ENCODE data around the gene TNFRSF6B. TPM values are rescaled to one million over a fixed set of nuclear protein-coding genes. Genes with fewer than 3 reads are reported as not detected.

Gene TNFRSF6B
- total RNA-seq, 4 donors from 2014 or later = 6.7 to 15.5 (median 10.5) TPM

DNA sequence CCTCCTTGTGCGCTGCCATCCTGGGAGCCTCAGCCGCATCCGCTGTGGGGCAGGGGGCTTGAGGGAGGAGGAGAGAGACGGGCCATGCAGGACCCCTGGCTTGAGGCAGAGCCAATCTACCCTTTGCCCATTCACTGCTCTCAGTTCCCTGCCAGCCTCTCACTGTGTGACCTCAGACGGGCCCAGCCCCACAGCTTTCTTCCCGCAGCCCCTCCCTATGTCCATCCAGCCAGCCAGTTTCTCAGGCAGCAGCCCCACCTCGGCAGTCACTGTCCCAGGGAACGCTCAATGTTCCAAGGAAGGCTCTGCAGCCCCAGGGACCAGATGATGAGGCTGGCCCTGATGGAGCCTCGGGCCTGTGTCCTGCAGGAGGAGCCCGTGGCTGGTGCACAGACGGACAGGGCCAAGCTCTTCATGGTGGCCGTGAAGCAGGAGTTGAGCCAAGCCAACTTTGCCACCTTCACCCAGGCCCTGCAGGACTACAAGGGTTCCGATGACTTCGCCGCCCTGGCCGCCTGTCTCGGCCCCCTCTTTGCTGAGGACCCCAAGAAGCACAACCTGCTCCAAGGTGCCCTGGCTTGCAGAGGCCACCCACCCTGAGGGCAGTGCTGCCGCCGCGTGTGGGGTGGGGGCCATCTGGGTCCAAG is 3.9 kb upstream of the TNFRSF6B start:
- no peak overlapping the region for H3K4me3 ChIP-seq (replicated peaks in 1 of 3)
- H3K27ac ChIP-seq = peak overlapping the region in 1 of 3 donors; percentile 18
- H3K36me3 ChIP-seq = peaks cover 8 to 9% of the 10 kb centered on the region in 2 donors
- H3K4me1 ChIP-seq = peaks cover 11 to 17% of the 10 kb centered on the region in 2 donors
- DNase-seq = no peak
- intact Hi-C loops (cut with DNase I) = no loop called here
- H3K27me3 ChIP-seq = no peaks in the 10 kb centered on the region
- no peak for TF ChIP-seq POLR2A (IDR thresholded peaks at IDR 0.05)
- TF ChIP-seq, protein P1, sequence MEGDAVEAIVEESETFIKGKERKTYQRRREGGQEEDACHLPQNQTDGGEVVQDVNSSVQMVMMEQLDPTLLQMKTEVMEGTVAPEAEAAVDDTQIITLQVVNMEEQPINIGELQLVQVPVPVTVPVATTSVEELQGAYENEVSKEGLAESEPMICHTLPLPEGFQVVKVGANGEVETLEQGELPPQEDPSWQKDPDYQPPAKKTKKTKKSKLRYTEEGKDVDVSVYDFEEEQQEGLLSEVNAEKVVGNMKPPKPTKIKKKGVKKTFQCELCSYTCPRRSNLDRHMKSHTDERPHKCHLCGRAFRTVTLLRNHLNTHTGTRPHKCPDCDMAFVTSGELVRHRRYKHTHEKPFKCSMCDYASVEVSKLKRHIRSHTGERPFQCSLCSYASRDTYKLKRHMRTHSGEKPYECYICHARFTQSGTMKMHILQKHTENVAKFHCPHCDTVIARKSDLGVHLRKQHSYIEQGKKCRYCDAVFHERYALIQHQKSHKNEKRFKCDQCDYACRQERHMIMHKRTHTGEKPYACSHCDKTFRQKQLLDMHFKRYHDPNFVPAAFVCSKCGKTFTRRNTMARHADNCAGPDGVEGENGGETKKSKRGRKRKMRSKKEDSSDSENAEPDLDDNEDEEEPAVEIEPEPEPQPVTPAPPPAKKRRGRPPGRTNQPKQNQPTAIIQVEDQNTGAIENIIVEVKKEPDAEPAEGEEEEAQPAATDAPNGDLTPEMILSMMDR (IDR thresholded peaks at IDR 0.05) = no peak
- no peaks in the 10 kb centered on the region for H3K9me3 ChIP-seq
- 78 to 79% methylated on average over 14 to 19 of the region's 20 CpGs for WGBS, 2 donors

DNA sequence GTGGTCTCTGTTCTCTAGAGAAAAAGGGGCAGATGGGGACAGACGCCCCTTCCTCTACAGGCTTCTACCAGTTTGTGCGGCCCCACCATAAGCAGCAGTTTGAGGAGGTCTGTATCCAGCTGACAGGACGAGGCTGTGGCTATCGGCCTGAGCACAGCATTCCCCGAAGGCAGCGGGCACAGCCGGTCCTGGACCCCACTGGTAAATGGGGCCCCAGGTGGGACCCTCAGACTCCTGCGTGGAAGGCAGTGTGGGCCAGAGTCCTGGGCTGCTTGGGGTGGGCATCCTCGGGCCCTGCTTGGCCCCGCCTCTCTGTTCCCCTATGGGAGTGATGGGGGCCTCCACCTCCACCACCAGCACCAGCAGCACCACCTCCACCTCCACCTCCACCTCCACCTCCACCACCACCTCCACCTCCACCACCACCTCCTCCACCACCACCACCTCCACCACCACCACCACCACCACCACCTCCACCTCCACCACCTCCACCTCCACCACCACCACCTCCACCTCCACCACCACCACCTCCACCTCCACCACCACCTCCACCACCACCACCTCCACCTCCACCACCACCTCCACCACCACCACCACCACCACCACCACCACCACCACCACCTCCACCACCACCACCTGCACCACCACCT is 3.2 kb upstream of the TNFRSF6B start:
- TF ChIP-seq, protein P1 (IDR thresholded peaks at IDR 0.05) = no peak
- no peak for TF ChIP-seq POLR2A (IDR thresholded peaks at IDR 0.05)
- H3K27ac ChIP-seq = no peak overlapping the region

DNA sequence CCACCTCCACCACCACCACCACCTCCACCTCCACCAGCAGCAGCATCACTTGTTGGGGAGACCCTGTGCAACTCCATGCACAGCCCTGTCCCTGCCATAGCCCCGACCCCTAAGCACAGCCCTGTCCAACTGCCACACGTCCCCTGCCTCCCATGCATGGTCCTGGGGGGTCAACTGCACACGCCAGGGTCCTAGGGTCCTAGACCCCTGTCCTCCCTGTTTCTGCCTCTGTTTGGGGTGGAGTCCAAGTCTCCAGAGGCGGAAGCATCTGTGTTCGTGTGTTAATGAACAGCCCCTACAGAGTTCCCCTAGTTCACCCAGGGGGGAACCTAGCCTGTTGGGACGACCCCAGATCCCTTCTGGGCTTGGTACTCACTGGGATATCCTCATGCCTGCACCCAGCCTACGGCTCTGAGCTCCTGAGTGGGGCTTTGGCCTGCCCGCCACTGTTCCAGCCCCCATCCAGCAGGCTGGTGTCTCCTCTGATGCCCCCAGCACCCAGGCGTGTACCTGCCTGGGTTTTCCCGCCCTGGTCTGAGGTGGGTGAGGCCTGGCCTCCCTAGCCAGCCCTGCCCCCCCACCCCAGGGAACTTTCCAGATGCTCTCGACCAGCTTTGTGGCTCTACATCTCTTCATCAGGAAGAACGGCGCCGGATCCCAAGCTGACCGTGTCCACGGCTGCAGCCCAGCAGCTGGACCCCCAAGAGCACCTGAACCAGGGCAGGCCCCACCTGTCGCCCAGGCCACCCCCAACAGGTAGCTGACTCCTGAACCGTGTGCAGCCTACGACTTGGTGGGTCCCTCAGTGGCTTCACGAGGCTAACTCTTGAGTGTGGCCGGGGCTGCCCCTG is 2.5 kb upstream of the TNFRSF6B start:
- TF ChIP-seq, protein P1 (IDR thresholded peaks at IDR 0.05) = no peak
- TF ChIP-seq POLR2A (IDR thresholded peaks at IDR 0.05) = no peak
- Histone ChIP-seq H3K4me3 (replicated peaks in 1 of 3) (no peak overlapping the region), H3K27ac (no peak overlapping the region), H3K27me3 (no peaks in the 10 kb centered on the region), H3K4me1 (peaks cover 11 to 13% of the 10 kb centered on the region in 2 donors), H3K9me3 (no peaks in the 10 kb centered on the region), H3K36me3 (peaks cover 8 to 9% of the 10 kb centered on the region in 2 donors)
- no peak for DNase-seq
- intact Hi-C loops (cut with DNase I) = no loop called here
- 93 to 95% methylated on average over 11 to 15 of the region's 21 CpGs for WGBS, 2 donors

More for the DNA sequence above, 3.2 kb upstream of the TNFRSF6B start:
- Histone ChIP-seq H3K4me3 (replicated peaks in 1 of 3) (no peak overlapping the region), H3K27me3 (no peaks in the 10 kb centered on the region), H3K4me1 (peaks cover 11 to 13% of the 10 kb centered on the region in 2 donors), H3K9me3 (no peaks in the 10 kb centered on the region), H3K36me3 (peaks cover 8 to 9% of the 10 kb centered on the region in 2 donors)
- no peak for DNase-seq
- intact Hi-C loops (cut with DNase I) = no loop called here
- WGBS, 2 donors = 81 to 87% methylated on average over 3 to 10 of the region's 10 CpGs

DNA sequence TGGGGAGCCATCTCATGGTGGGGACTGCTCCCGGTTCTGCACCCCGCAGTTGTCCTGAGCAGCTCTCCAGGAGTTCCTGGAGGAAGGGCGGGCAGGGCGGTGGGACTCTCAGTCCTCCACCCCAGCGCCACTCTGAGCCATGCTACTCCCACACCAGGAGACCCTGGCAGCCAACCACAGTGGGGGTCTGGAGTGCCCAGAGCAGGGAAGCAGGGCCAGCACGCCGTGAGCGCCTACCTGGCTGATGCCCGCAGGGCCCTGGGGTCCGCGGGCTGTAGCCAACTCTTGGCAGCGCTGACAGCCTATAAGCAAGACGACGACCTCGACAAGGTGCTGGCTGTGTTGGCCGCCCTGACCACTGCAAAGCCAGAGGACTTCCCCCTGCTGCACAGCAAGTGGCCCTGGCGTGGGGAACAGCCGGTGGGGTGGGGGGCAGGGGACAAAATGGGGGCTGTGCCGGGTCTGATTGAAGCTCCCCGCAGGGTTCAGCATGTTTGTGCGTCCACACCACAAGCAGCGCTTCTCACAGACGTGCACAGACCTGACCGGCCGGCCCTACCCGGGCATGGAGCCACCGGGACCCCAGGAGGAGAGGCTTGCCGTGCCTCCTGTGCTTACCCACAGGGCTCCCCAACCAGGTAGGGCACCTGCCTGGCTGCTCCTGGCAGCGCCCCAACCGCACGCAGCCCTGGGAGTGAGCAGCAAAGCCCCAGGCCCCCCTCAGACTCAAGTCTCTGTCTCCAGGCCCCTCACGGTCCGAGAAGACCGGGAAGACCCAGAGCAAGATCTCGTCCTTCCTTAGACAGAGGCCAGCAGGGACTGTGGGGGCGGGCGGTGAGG is 1.6 kb upstream of the TNFRSF6B start:
- peaks cover 8 to 9% of the 10 kb centered on the region in 2 donors for H3K36me3 ChIP-seq
- TF ChIP-seq, protein P1 (IDR thresholded peaks at IDR 0.05) = no peak
- TF ChIP-seq POLR2A (IDR thresholded peaks at IDR 0.05) = no peak

More for the DNA sequence above, 1.6 kb upstream of the TNFRSF6B start:
- H3K9me3 ChIP-seq = no peaks in the 10 kb centered on the region
- H3K27me3 ChIP-seq = no peaks in the 10 kb centered on the region
- no peak for DNase-seq
- 93 to 97% methylated on average over 11 to 13 of the region's 37 CpGs for WGBS, 2 donors
- H3K4me3 ChIP-seq (replicated peaks in 1 of 3) = no peak overlapping the region
- H3K27ac ChIP-seq = no peak overlapping the region
- intact Hi-C loops (cut with DNase I) = no loop called here
- peaks cover 11 to 21% of the 10 kb centered on the region in 2 donors for H3K4me1 ChIP-seq
